ENCODE measurements around the gene CXCL14.

DNA sequence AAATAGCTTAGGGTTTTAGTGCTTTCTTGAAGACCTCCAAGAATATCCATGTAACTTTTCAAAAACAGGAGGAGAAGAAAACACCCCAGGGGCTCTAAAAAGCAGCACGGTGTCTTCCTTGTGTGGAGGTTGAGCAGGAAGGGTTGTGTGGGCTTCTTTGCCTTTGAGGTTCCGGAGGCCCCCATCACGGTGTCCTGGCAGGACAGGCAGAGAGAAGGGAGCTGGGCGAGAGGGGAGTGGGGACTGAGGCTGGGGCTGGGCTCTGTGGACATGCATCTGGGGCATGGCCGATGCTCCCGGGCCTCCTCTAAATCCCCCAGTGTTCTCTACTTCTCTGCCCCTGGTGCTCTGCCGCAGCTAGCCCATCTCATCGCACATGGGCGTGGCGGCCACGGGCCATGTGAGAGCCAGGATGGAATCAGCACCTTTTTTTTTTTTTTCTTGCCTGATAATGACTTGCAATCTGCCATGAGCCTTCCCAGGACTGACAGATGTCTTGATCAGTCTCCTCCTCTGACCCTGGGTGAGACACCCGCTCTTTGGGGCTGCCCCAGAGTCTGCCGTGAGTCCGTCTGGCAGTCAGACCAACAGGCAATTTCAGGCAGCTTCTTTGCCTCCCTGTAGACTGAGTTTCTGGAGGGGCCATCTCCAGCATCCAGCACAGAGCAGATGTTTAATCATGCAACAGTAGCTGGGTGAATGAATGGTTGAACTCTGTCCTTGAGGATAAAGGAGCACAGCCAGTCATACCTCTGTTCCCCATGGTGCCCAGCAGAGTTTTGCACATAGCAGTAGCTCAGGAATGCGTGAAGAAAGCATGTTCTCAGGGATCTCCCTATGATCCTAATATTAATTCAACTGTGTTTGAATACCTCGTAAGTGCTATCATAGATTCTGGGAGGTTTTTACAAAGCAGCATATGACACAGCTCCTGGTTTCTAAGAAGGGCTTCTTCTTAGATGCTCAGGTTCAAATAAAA, 12.1 kb downstream of the CXCL14 start:
- TF ChIP-seq, protein P1, sequence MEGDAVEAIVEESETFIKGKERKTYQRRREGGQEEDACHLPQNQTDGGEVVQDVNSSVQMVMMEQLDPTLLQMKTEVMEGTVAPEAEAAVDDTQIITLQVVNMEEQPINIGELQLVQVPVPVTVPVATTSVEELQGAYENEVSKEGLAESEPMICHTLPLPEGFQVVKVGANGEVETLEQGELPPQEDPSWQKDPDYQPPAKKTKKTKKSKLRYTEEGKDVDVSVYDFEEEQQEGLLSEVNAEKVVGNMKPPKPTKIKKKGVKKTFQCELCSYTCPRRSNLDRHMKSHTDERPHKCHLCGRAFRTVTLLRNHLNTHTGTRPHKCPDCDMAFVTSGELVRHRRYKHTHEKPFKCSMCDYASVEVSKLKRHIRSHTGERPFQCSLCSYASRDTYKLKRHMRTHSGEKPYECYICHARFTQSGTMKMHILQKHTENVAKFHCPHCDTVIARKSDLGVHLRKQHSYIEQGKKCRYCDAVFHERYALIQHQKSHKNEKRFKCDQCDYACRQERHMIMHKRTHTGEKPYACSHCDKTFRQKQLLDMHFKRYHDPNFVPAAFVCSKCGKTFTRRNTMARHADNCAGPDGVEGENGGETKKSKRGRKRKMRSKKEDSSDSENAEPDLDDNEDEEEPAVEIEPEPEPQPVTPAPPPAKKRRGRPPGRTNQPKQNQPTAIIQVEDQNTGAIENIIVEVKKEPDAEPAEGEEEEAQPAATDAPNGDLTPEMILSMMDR (IDR thresholded peaks at IDR 0.05): no peak
- no peak for TF ChIP-seq EZH2 (IDR thresholded peaks at IDR 0.05; ENCODE audit: borderline replicate concordance, insufficient read depth, low read depth, low read length, poor library complexity, severe bottlenecking)

Data from B cell (primary cell).